NCI-H2107 treated with DMSO at 0.1 percent for 48 hours (cell line): ENCODE measurements around the gene RRP36.
"Not testable (repeated sequence)": the region's sequence is repeated elsewhere in the genome, so short reads cannot be mapped to it uniquely, and the experiment has no call there.

Experiments
- DNase-seq: peaks from one replicate; lab custom pipeline; 2025; ENCODE audit not compliant: unreplicated experiment; lab: John Stamatoyannopoulos, UW

Gene RRP36

GRCh38 chr6:43036712-43037111, 15.3 kb downstream of the RRP36 start:
- DNase-seq = no peak

GRCh38 chr6:43037197-43037596, 15.8 kb downstream of the RRP36 start:
- DNase-seq = no peak

GRCh38 chr6:43037706-43038105, 16.3 kb downstream of the RRP36 start:
- DNase-seq = no peak

GRCh38 chr6:43038727-43039126, 17.3 kb downstream of the RRP36 start:
- no peak for DNase-seq

- DNase-seq = no peak
Observed at GRCh38 chr6:43040542-43041257, 19.3 kb downstream of the RRP36 start.

GRCh38 chr6:43041475-43041874, 20.1 kb downstream of the RRP36 start:
- DNase-seq = not testable (repeated sequence)

- no peak for DNase-seq
Observed at GRCh38 chr6:43043310-43043709, 21.9 kb downstream of the RRP36 start.

GRCh38 chr6:43045371-43045930, 24.0 kb downstream of the RRP36 start:
- DNase-seq = no peak

- no peak for DNase-seq
Observed at GRCh38 chr6:43047998-43048397, 26.6 kb downstream of the RRP36 start.

- no peak for DNase-seq
Observed at GRCh38 chr6:43050981-43051380, 29.6 kb downstream of the RRP36 start.

- DNase-seq = no peak
Observed at GRCh38 chr6:43052225-43052841, 30.9 kb downstream of the RRP36 start.

- DNase-seq = no peak
Observed at GRCh38 chr6:43052842-43053544, 31.6 kb downstream of the RRP36 start.

GRCh38 chr6:43053545-43054205, 32.3 kb downstream of the RRP36 start, which contains the start of gene CUL7:
Gene CUL7, minus strand, starts transcription at chr6:43053851. Its CDS starts 1,063 bp downstream, at chr6:43052788.
- DNase-seq = peak; percentile 64

GRCh38 chr6:43054206-43054943, 33.0 kb downstream of the RRP36 start:
- DNase-seq = no peak

- DNase-seq = no peak
Observed at GRCh38 chr6:43055966-43056365, 34.5 kb downstream of the RRP36 start.

- DNase-seq = no peak
Observed at GRCh38 chr6:43058531-43058930, 37.1 kb downstream of the RRP36 start.

GRCh38 chr6:43059168-43060033, 38.0 kb downstream of the RRP36 start, which contains the start of the genes KLC4 and MRPL2:
Gene KLC4, plus strand, starts transcription at chr6:43059631. Its CDS starts 1,705 bp downstream, at chr6:43061336.
Gene MRPL2, minus strand, starts transcription at chr6:43059434. Its CDS starts 53 bp downstream, at chr6:43059381.
- peak; percentile 91 for DNase-seq

GRCh38 chr6:43060034-43060754, 38.8 kb downstream of the RRP36 start:
- peak; percentile 65 for DNase-seq
